Natural killer cell (primary cell): ENCODE data around the gene FUT6. TPM values are rescaled to one million over a fixed set of nuclear protein-coding genes. Genes with fewer than 3 reads are reported as not detected.
"Not testable (repeated sequence)": the region's sequence is repeated elsewhere in the genome, so short reads cannot be mapped to it uniquely, and the experiment has no call there.

ENCODE experiments used
- ATAC-seq, 3 donors: fragments of 150-1000 bp in 2 of 3; fragments of 200-7000 bp in 1 of 3; cut with Tn5 transposase; 1 replicate in 1 of 3; 2 replicates in 2 of 3; pipeline ENCODE4 v1.10.0; 2021; ENCODE audit warnings: mild to moderate bottlenecking in 2 of 3, moderate library complexity in 2 of 3
- DNase-seq, 2 donors: peaks; one replicate each; pipeline versions ENCODE4 v3.0.0 to v3.0.0-alpha.2; 2013 to 2021; ENCODE audit warnings: mixed read lengths in 1 of 2
- H3K27ac ChIP-seq: one replicate; pipeline ENCODE4 v1.5.1; 2013; ENCODE audit warnings: mild to moderate bottlenecking, low read length
- H3K27me3 ChIP-seq: one replicate; pipeline ENCODE4 v1.6.1; 2013; ENCODE audit warnings: low read length; ENCODE audit not compliant: control insufficient read depth, insufficient read depth
- H3K36me3 ChIP-seq: one replicate; pipeline ENCODE4 v1.6.1; 2013; ENCODE audit warnings: low read length; ENCODE audit not compliant: control insufficient read depth, insufficient read depth
- H3K4me1 ChIP-seq: one replicate; pipeline ENCODE4 v1.6.1; 2013; ENCODE audit warnings: low read length; ENCODE audit not compliant: control insufficient read depth, insufficient read depth
- H3K4me3 ChIP-seq: one replicate; pipeline ENCODE4 v1.5.1; 2013; ENCODE audit warnings: low read length
- H3K9me3 ChIP-seq: one replicate; pipeline ENCODE4 v1.6.1; 2013; ENCODE audit warnings: low read length; ENCODE audit not compliant: control insufficient read depth, insufficient read depth
- H3K27ac Mint-ChIP-seq, 2 donors: one replicate each; pipeline ENCODE4 v1.8.0; 2022; ENCODE audit warnings: mild to moderate bottlenecking in 2 of 2, mixed read lengths in 2 of 2, moderate library complexity in 1 of 2
- H3K27me3 Mint-ChIP-seq, 2 donors: one replicate each; pipeline ENCODE4 v1.8.0; 2022; ENCODE audit warnings: low read depth in 2 of 2, mixed read lengths in 2 of 2
- H3K36me3 Mint-ChIP-seq: one replicate; pipeline ENCODE4 v1.8.0; 2022; ENCODE audit warnings: mixed read lengths
- H3K4me1 Mint-ChIP-seq, 2 donors: one replicate each; pipeline ENCODE4 v1.8.0; 2022; ENCODE audit warnings: mixed read lengths in 2 of 2
- H3K4me3 Mint-ChIP-seq: one replicate; pipeline ENCODE4 v1.8.0; 2022; ENCODE audit warnings: mild to moderate bottlenecking, moderate library complexity, mixed read lengths
- H3K9me3 Mint-ChIP-seq, 2 donors: one replicate each; pipeline ENCODE4 v1.8.0; 2022; ENCODE audit warnings: mixed read lengths in 2 of 2
- WGBS: methylation state at CpG from one replicate; pipeline ENCODE4 v1.1.7; 2013; ENCODE audit warnings: missing lambda C conversion rate; ENCODE audit not compliant: insufficient coverage; 5-methylcytosine and 5-hydroxymethylcytosine counted together
- intact Hi-C: fragments of 100-400 bp; cut with micrococcal nuclease; formaldehyde crosslinking; loops from one replicate; pipeline ENCODE4 v1.14.2; 2022
- total RNA-seq, 4 donors: library from RNA; stranded (reverse); fragments of 120-200 nt in 1 of 4; gene quantifications; one replicate each; pipeline versions ENCODE4 v1.2.3 to v1.2.4, GENCODE V29; 2013 to 2022
- TF ChIP-seq, protein P1 (sequence below): fragments of 200-600 bp; IDR thresholded peaks from one replicate; pipeline ENCODE4 v1.8.0; 2022; ENCODE audit warnings: antibody characterized with exemption

The FUT6 gene
- total RNA-seq, 3 donors from 2014 or later (not counting 1 experiment from before 2014, with no cell fraction given), result 0.34 TPM; not detected in 2

GRCh38 chr19:5851302-5851701, 11.8 kb upstream of the FUT6 start, which contains the start of gene FUT3:
FUT3 (minus strand) TSS chr19:5851449.
- no peak within 1 kb of the TSS for H3K27ac ChIP-seq

DNA sequence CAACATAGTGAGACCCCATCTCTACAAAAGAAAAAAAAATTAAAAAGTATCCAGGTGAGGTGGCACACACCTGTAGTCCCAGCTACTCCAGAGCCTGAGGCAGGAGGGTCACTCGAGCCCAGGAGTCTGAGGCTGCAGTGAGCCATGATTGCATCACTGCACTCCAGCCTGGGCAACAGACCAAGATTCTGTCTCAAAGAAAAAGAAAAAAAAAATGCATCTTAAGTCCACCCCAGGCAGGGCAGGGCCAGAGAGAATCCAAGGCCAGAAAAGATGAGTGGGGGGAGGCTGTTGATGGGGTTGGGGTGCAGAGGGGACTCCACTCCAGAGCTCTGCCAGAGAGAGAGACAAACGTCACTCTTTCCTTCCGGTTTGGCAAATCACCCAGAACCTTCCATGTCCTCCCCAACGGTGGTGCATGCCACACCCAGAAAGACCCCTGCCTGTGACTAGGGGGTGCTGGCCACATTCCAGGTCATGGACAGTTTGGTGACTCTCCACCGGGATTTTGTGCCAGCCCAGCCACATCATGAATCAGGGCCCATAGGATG, 11.3 kb upstream of the FUT6 start:
- no peaks in the 10 kb centered on the region for H3K4me1 ChIP-seq
- H3K4me3 ChIP-seq, result no peak overlapping the region
- H3K36me3 ChIP-seq, result no peaks in the 10 kb centered on the region
- no peaks in the 10 kb centered on the region for H3K27me3 ChIP-seq
- no peak for DNase-seq
- H3K27ac ChIP-seq, result no peak overlapping the region
- ATAC-seq, result no peak
- Mint-ChIP-seq H3K9me3 (no peaks in the 10 kb centered on the region), H3K36me3 (no peaks in the 10 kb centered on the region), H3K27me3 (peaks cover 0 to 5% of the 10 kb centered on the region in 2 donors), H3K4me1 (no peaks in the 10 kb centered on the region), H3K4me3 (no peak overlapping the region), H3K27ac (no peak overlapping the region)
- 44% methylated on average over 5 of the region's 5 CpGs for WGBS
- TF ChIP-seq, protein P1, sequence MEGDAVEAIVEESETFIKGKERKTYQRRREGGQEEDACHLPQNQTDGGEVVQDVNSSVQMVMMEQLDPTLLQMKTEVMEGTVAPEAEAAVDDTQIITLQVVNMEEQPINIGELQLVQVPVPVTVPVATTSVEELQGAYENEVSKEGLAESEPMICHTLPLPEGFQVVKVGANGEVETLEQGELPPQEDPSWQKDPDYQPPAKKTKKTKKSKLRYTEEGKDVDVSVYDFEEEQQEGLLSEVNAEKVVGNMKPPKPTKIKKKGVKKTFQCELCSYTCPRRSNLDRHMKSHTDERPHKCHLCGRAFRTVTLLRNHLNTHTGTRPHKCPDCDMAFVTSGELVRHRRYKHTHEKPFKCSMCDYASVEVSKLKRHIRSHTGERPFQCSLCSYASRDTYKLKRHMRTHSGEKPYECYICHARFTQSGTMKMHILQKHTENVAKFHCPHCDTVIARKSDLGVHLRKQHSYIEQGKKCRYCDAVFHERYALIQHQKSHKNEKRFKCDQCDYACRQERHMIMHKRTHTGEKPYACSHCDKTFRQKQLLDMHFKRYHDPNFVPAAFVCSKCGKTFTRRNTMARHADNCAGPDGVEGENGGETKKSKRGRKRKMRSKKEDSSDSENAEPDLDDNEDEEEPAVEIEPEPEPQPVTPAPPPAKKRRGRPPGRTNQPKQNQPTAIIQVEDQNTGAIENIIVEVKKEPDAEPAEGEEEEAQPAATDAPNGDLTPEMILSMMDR, result no peak
- no peaks in the 10 kb centered on the region for H3K9me3 ChIP-seq
- intact Hi-C loops, result no loop called here

More at GRCh38 chr19:5851302-5851701, 11.8 kb upstream of the FUT6 start, which contains the start of gene FUT3:
- Mint-ChIP-seq H3K36me3 (no peaks in the 10 kb centered on the region), H3K27ac (no peak within 1 kb of the TSS), H3K9me3 (no peaks in the 10 kb centered on the region), H3K4me1 (no peaks in the 10 kb centered on the region), H3K27me3 (peaks cover 0 to 5% of the 10 kb centered on the region in 2 donors), H3K4me3 (no peak within 1 kb of the TSS)
- no peaks in the 10 kb centered on the region for H3K27me3 ChIP-seq
- no peak within 1 kb of the TSS for H3K4me3 ChIP-seq
- no peak for DNase-seq
- no peaks in the 10 kb centered on the region for H3K36me3 ChIP-seq
- intact Hi-C loops, result no loop called here
- no peaks in the 10 kb centered on the region for H3K9me3 ChIP-seq
- 84% methylated on average over 10 of the region's 10 CpGs for WGBS
- H3K4me1 ChIP-seq, result no peaks in the 10 kb centered on the region
- TF ChIP-seq, protein P1, result no peak
- ATAC-seq, result no peak

GRCh38 chr19:5850189-5850588, 10.7 kb upstream of the FUT6 start:
- no peak overlapping the region for H3K27ac Mint-ChIP-seq
- H3K4me1 Mint-ChIP-seq, result no peaks in the 10 kb centered on the region
- no peaks in the 10 kb centered on the region for H3K36me3 Mint-ChIP-seq
- Histone ChIP-seq H3K36me3 (no peaks in the 10 kb centered on the region), H3K9me3 (no peaks in the 10 kb centered on the region), H3K27me3 (no peaks in the 10 kb centered on the region), H3K4me1 (no peaks in the 10 kb centered on the region), H3K27ac (no peak overlapping the region), H3K4me3 (no peak overlapping the region)
- no peaks in the 10 kb centered on the region for H3K9me3 Mint-ChIP-seq
- TF ChIP-seq, protein P1, result no peak
- no peak for DNase-seq
- ATAC-seq, result no peak
- intact Hi-C loops, result no loop called here
- H3K4me3 Mint-ChIP-seq, result no peak overlapping the region
- 94% methylated on average over 6 of the region's 6 CpGs for WGBS
- H3K27me3 Mint-ChIP-seq, result peaks cover 0 to 5% of the 10 kb centered on the region in 2 donors

DNA sequence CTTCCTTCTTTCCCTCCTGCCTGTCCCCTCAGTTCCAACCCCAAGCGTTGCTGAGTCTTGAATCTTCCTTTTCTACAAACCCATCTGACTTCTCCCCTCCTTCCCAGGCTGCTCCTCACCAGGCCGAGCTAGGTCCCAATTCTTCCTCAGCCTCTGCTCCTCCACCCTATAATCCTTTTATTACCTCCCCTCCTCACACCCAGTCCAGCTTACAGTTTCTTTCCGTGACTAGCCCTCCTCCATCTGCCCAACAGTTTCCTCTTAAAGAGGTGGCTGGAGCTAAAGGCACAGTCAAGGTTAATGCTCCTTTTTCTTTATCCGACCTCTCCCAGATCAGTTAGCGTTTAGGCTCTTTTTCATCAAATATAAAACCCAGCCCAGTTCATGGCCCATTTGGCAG, 9.1 kb upstream of the FUT6 start:
- H3K36me3 Mint-ChIP-seq, H3K27me3 Mint-ChIP-seq, H3K4me3 ChIP-seq, H3K36me3 ChIP-seq, H3K9me3 Mint-ChIP-seq, H3K4me3 Mint-ChIP-seq, H3K27ac ChIP-seq, H3K9me3 ChIP-seq, DNase-seq, H3K4me1 ChIP-seq, H3K27me3 ChIP-seq, ATAC-seq, H3K27ac Mint-ChIP-seq, intact Hi-C loops, H3K4me1 Mint-ChIP-seq: not testable (repeated sequence)
- WGBS, result 84% methylated on average over 5 of the region's 5 CpGs

- H3K27ac ChIP-seq, H3K27me3 Mint-ChIP-seq, H3K4me3 Mint-ChIP-seq, DNase-seq, H3K4me3 ChIP-seq, H3K36me3 ChIP-seq, H3K27ac Mint-ChIP-seq, H3K4me1 ChIP-seq, intact Hi-C loops, H3K9me3 Mint-ChIP-seq, H3K36me3 Mint-ChIP-seq, ATAC-seq, H3K9me3 ChIP-seq, H3K27me3 ChIP-seq, H3K4me1 Mint-ChIP-seq: not testable (repeated sequence)
- WGBS, result 87% methylated on average over 10 of the region's 10 CpGs
Observed at GRCh38 chr19:5847846-5848245, 8.3 kb upstream of the FUT6 start.
